GM19468 (cell line): ENCODE data around the gene SVOP.

Experiments
- ATAC-seq: cut with Tn5 transposase; IDR thresholded peaks from one replicate; pipeline ENCODE4 v1.9.1; 2021; ENCODE audit warnings: mild to moderate bottlenecking, moderate library complexity, moderate number of reproducible peaks; ENCODE audit not compliant: unreplicated experiment; ENCODE audit errors: extremely low read depth

SVOP gene

GRCh38 chr12:108980831-108981618, 39.8 kb downstream of the SVOP start:
- no peak for ATAC-seq

- no peak for ATAC-seq
Measured at GRCh38 chr12:108977360-108977759, 43.5 kb downstream of the SVOP start.

- ATAC-seq, result no peak
Measured at GRCh38 chr12:108975024-108975593, 45.8 kb downstream of the SVOP start.

GRCh38 chr12:108973629-108974152, 47.2 kb downstream of the SVOP start:
- no peak for ATAC-seq

- no peak for ATAC-seq
Measured at GRCh38 chr12:108972358-108972757, 48.5 kb downstream of the SVOP start.

- no peak for ATAC-seq
Measured at GRCh38 chr12:108969622-108970021, 51.2 kb downstream of the SVOP start.

- ATAC-seq, result no peak
Measured at GRCh38 chr12:108967869-108968540, 52.9 kb downstream of the SVOP start.

- no peak for ATAC-seq
Measured at GRCh38 chr12:108966378-108967151, 54.3 kb downstream of the SVOP start.

GRCh38 chr12:108965886-108966285, 55.0 kb downstream of the SVOP start:
- no peak for ATAC-seq

- ATAC-seq, result no peak
Measured at GRCh38 chr12:108964371-108965352, 56.2 kb downstream of the SVOP start.

GRCh38 chr12:108962256-108962655, 58.6 kb downstream of the SVOP start:
- no peak for ATAC-seq

GRCh38 chr12:108959748-108960655, 60.9 kb downstream of the SVOP start:
- ATAC-seq, result no peak

GRCh38 chr12:108955225-108955835, 65.5 kb downstream of the SVOP start:
- no peak for ATAC-seq

GRCh38 chr12:108950991-108951739, 69.7 kb downstream of the SVOP start:
- ATAC-seq, result no peak

GRCh38 chr12:108949976-108950375, 70.9 kb downstream of the SVOP start:
- no peak for ATAC-seq

GRCh38 chr12:108948367-108948766, 72.5 kb downstream of the SVOP start:
- ATAC-seq, result no peak

GRCh38 chr12:108947097-108947496, 73.8 kb downstream of the SVOP start:
- no peak for ATAC-seq
